Astrocyte (in vitro differentiated cells and primary cell): ENCODE results near the gene CALD1. TPM values are rescaled to one million over a fixed set of nuclear protein-coding genes. Genes with fewer than 3 reads are reported as not detected.

Source experiments
- DNase-seq: peaks from one replicate; pipeline ENCODE4 v3.0.0-alpha.2; 2010; ENCODE audit warnings: low read depth
- FAIRE-seq: peaks from 2 replicates; lab custom pipeline; 2011; peaks lifted over from hg19 to GRCh38; lab: Jason Lieb, UNC
- H2AFZ ChIP-seq: 2 replicates; pipeline ENCODE4 v1.6.0; 2012; ENCODE audit warnings: low read depth, low read length, inconsistent platforms
- H3K27ac ChIP-seq: 2 replicates; pipeline ENCODE4 v1.5.1; 2011; ENCODE audit warnings: low read depth, low read length, inconsistent platforms
- H3K27me3 ChIP-seq: 2 replicates; pipeline ENCODE4 v1.6.0; 2011; ENCODE audit warnings: low read length, inconsistent platforms; ENCODE audit not compliant: insufficient read depth
- H3K36me3 ChIP-seq: 2 replicates; pipeline ENCODE4 v1.5.1; 2011; ENCODE audit warnings: low read length, inconsistent platforms; ENCODE audit not compliant: insufficient read depth
- H3K4me1 ChIP-seq: 2 replicates; pipeline ENCODE4 v1.5.1; 2011; ENCODE audit warnings: low read length, inconsistent platforms; ENCODE audit not compliant: insufficient read depth
- H3K4me2 ChIP-seq: 2 replicates; pipeline ENCODE4 v1.6.0; 2012; ENCODE audit warnings: low read length, inconsistent platforms
- H3K4me3 ChIP-seq: 2 replicates; pipeline ENCODE4 v1.5.1; 2011; ENCODE audit warnings: low read depth, mild to moderate bottlenecking, low read length, inconsistent platforms; ENCODE audit not compliant: insufficient read depth
- H3K79me2 ChIP-seq: 2 replicates; pipeline ENCODE4 v1.6.0; 2012; ENCODE audit warnings: mild to moderate bottlenecking, low read length, inconsistent platforms; ENCODE audit not compliant: insufficient read depth
- H3K9ac ChIP-seq: 2 replicates; pipeline ENCODE4 v1.6.0; 2012; ENCODE audit warnings: mild to moderate bottlenecking, low read length, inconsistent platforms
- H3K9me3 ChIP-seq: 2 replicates; pipeline ENCODE4 v1.5.1; 2012; ENCODE audit warnings: low read depth, mild to moderate bottlenecking, low read length, inconsistent platforms; ENCODE audit not compliant: insufficient read depth
- H4K20me1 ChIP-seq: 2 replicates; pipeline ENCODE4 v1.6.0; 2012; ENCODE audit warnings: low read length, inconsistent platforms; ENCODE audit not compliant: insufficient read depth
- H3K27ac Mint-ChIP-seq: one replicate; pipeline ENCODE4 v1.8.0; 2021; ENCODE audit warnings: mild to moderate bottlenecking, mixed read lengths; ENCODE audit not compliant: unreplicated experiment
- H3K27me3 Mint-ChIP-seq: one replicate; pipeline ENCODE4 v1.8.0; 2021; ENCODE audit warnings: low read depth, mixed read lengths; ENCODE audit not compliant: unreplicated experiment
- H3K36me3 Mint-ChIP-seq: one replicate; pipeline ENCODE4 v1.8.0; 2021; ENCODE audit warnings: low read depth, mixed read lengths; ENCODE audit not compliant: unreplicated experiment
- H3K4me1 Mint-ChIP-seq: one replicate; pipeline ENCODE4 v1.8.0; 2021; ENCODE audit warnings: low read depth, mixed read lengths; ENCODE audit not compliant: unreplicated experiment
- H3K4me3 Mint-ChIP-seq: one replicate; pipeline ENCODE4 v1.8.0; 2021; ENCODE audit warnings: mild to moderate bottlenecking, moderate library complexity, mixed read lengths; ENCODE audit not compliant: unreplicated experiment
- H3K9me3 Mint-ChIP-seq: one replicate; pipeline ENCODE4 v1.8.0; 2021; ENCODE audit warnings: mild to moderate bottlenecking, mixed read lengths; ENCODE audit not compliant: unreplicated experiment
- EZH2 ChIP-seq: IDR thresholded peaks from 2 replicates; pipeline ENCODE4 v1.6.1; 2012; ENCODE audit warnings: mild to moderate bottlenecking, low read length, inconsistent platforms; ENCODE audit not compliant: insufficient read depth
- total RNA-seq: library from RNA; stranded (reverse); gene quantifications from 2 replicates; pipeline ENCODE4 v1.2.1, GENCODE V29; 2021
- TF ChIP-seq, protein P1 (sequence below): IDR thresholded peaks from 2 replicates; pipeline ENCODE4 v1.5.1; 2011; ENCODE audit warnings: low read depth, mild to moderate bottlenecking, inconsistent platforms, low read length, moderate library complexity; ENCODE audit not compliant: insufficient read depth

The CALD1 gene
- total RNA-seq, 1 donor from 2014 or later = 1,872 TPM

DNA sequence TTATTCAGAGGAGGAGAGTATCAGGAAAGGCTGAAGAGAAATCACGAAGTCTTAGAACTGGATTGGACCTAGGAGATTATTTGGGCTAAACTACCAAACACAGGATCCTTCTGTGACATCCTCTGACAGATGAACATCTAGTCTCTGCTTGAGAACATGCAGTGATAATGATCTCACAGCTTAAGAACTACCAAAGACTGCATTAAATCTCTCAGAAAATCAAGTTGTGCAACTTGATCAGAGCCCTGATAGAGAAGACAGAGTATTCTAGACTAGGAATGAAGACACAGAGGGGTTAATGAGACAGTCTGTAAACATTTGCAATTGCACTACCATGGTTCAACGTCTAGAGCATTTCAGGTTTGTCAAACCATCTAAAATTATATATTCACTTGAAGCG is 169.7 kb downstream of the CALD1 start:
- H3K27me3 ChIP-seq = no peaks in the 10 kb centered on the region
- peaks cover 78% of the 10 kb centered on the region for H3K36me3 ChIP-seq
- peaks cover 57% of the 10 kb centered on the region for H4K20me1 ChIP-seq
- peak overlapping the region; percentile 8 for H3K27ac ChIP-seq
- no peaks in the 10 kb centered on the region for H3K9me3 ChIP-seq
- no peaks in the 10 kb centered on the region for H3K4me1 ChIP-seq
- Mint-ChIP-seq H3K36me3 (peaks cover 21% of the 10 kb centered on the region), H3K4me3 (no peak overlapping the region), H3K4me1 (peaks cover 37% of the 10 kb centered on the region), H3K9me3 (no peaks in the 10 kb centered on the region), H3K27me3 (no peaks in the 10 kb centered on the region), H3K27ac (peak overlapping the region; percentile 89)
- TF ChIP-seq, protein P1, sequence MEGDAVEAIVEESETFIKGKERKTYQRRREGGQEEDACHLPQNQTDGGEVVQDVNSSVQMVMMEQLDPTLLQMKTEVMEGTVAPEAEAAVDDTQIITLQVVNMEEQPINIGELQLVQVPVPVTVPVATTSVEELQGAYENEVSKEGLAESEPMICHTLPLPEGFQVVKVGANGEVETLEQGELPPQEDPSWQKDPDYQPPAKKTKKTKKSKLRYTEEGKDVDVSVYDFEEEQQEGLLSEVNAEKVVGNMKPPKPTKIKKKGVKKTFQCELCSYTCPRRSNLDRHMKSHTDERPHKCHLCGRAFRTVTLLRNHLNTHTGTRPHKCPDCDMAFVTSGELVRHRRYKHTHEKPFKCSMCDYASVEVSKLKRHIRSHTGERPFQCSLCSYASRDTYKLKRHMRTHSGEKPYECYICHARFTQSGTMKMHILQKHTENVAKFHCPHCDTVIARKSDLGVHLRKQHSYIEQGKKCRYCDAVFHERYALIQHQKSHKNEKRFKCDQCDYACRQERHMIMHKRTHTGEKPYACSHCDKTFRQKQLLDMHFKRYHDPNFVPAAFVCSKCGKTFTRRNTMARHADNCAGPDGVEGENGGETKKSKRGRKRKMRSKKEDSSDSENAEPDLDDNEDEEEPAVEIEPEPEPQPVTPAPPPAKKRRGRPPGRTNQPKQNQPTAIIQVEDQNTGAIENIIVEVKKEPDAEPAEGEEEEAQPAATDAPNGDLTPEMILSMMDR = no peak
- TF ChIP-seq EZH2 = no peak
- no peak overlapping the region for H3K4me3 ChIP-seq
- no peak overlapping the region for H3K9ac ChIP-seq
- H3K4me2 ChIP-seq = no peak overlapping the region
- FAIRE-seq (no peak), DNase-seq (no peak)
- H3K79me2 ChIP-seq = peaks cover 40% of the 10 kb centered on the region
- H2AFZ ChIP-seq = no peak overlapping the region

DNA sequence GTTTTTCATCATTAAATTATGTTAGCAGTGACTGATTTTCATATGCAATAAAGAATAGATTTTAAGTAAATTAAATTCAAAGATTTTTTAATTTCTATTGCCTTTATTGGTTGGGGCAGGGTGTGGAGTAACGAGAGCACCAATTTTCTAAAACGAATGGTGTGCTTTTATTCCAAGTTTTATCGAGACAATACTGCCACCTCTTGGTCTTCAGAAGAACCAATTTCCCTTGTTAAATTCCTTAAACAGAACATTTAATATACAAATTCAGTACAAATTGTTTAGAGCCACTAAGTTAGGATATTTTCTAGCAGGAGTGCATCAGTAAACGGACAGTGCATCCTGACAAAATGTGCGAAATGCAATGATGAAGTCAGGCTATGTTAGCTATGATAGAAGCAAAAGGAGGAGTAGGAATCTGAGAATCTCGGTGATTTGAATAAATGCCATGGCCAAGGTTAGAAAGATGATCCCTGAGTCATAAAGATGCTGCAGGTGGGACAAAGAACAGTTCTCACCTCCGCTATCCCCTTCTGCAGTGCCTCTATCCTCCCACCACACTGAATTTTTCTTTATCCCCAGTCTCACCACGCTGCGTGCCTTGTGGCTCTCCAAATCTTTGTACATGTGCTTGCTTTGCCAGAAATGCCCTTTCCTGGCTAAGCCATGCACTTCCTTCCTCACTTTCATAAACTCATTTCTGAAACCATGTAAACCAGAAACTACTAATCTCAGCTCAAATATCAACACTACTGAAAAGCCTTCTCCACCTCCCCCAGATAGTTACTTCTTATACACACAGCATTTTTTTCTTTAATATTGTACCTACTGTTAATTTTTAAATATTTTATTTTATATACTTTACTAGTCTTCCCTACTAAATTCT is 175.0 kb downstream of the CALD1 start:
- no peak overlapping the region for H3K4me3 Mint-ChIP-seq
- Histone ChIP-seq H3K27me3 (no peaks in the 10 kb centered on the region), H3K79me2 (peaks cover 32% of the 10 kb centered on the region), H3K4me2 (no peak overlapping the region), H3K27ac (no peak overlapping the region), H2AFZ (no peak overlapping the region), H3K9me3 (no peaks in the 10 kb centered on the region), H3K9ac (no peak overlapping the region), H3K36me3 (peaks cover 77% of the 10 kb centered on the region), H4K20me1 (peaks cover 59% of the 10 kb centered on the region), H3K4me1 (no peaks in the 10 kb centered on the region), H3K4me3 (no peak overlapping the region)
- H3K27me3 Mint-ChIP-seq = no peaks in the 10 kb centered on the region
- H3K36me3 Mint-ChIP-seq = peaks cover 27% of the 10 kb centered on the region
- peaks cover 21% of the 10 kb centered on the region for H3K4me1 Mint-ChIP-seq
- no peaks in the 10 kb centered on the region for H3K9me3 Mint-ChIP-seq
- DNase-seq (no peak), FAIRE-seq (no peak)
- H3K27ac Mint-ChIP-seq = no peak overlapping the region
- TF ChIP-seq, protein P1 = peak; percentile 43
- TF ChIP-seq EZH2 = no peak

DNA sequence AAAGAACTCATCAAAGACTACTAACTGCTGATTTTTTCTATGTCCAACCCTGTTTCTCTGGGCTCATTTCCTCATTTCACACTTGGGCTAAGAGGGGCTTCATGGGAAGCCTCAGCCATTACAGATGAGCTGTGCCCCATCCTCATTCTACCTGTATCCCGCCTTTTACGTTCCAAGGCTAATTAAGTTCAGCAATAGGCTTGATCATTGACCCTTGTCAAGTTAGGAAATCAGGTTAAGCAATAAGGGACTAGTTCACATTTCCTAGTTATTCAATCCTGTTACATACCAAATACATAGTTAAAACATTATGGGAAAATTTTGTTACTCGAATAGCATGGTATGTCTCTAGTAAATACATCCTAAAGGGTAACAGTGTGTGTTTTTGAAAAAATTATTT is 177.6 kb downstream of the CALD1 start:
- no peak for DNase-seq
- Histone ChIP-seq H4K20me1 (peaks cover 58% of the 10 kb centered on the region), H3K79me2 (peaks cover 16% of the 10 kb centered on the region), H3K9ac (no peak overlapping the region), H3K27ac (no peak overlapping the region), H3K4me2 (no peak overlapping the region), H2AFZ (no peak overlapping the region), H3K27me3 (no peaks in the 10 kb centered on the region), H3K36me3 (peaks cover 78% of the 10 kb centered on the region), H3K4me3 (no peak overlapping the region), H3K4me1 (no peaks in the 10 kb centered on the region), H3K9me3 (no peaks in the 10 kb centered on the region)
- Mint-ChIP-seq H3K36me3 (peaks cover 17% of the 10 kb centered on the region), H3K9me3 (no peaks in the 10 kb centered on the region), H3K27me3 (no peaks in the 10 kb centered on the region), H3K27ac (peak overlapping the region; percentile 6), H3K4me1 (peaks cover 22% of the 10 kb centered on the region), H3K4me3 (no peak overlapping the region)
- no peak for TF ChIP-seq EZH2
- TF ChIP-seq, protein P1 = no peak
- FAIRE-seq = no peak
